NCI-H510A (cell line): ENCODE measurements around the gene ATG10.
A peak's percentile ranks its signal among the peaks of the same experiment; 100 is the strongest.

Source experiments
- DNase-seq: peaks from one replicate; lab custom pipeline; 2025; lab: John Stamatoyannopoulos, UW

Gene ATG10

GRCh38 chr5:82165740-82166530 lies 194.1 kb downstream of the ATG10 start:
- DNase-seq = peak; percentile 58

- DNase-seq = no peak
These were observed 195.6 kb downstream of the ATG10 start for GRCh38 chr5:82167372-82167935.

GRCh38 chr5:82168294-82168693 lies 196.5 kb downstream of the ATG10 start:
- DNase-seq = no peak

GRCh38 chr5:82169892-82170291 lies 198.1 kb downstream of the ATG10 start:
- DNase-seq = no peak

- DNase-seq = no peak
These were observed 202.5 kb downstream of the ATG10 start for GRCh38 chr5:82174128-82174918.

- no peak for DNase-seq
These were observed 203.0 kb downstream of the ATG10 start for GRCh38 chr5:82174919-82175219.

- DNase-seq = no peak
These were observed 204.4 kb downstream of the ATG10 start for GRCh38 chr5:82176115-82176814.

GRCh38 chr5:82178378-82178777 lies 206.6 kb downstream of the ATG10 start:
- DNase-seq = no peak

GRCh38 chr5:82182662-82183061 lies 210.8 kb downstream of the ATG10 start:
- DNase-seq = no peak

GRCh38 chr5:82183828-82184227 lies 212.0 kb downstream of the ATG10 start:
- no peak for DNase-seq

- no peak for DNase-seq
These were observed 214.0 kb downstream of the ATG10 start for GRCh38 chr5:82185851-82186250.

GRCh38 chr5:82197550-82197949 lies 225.7 kb downstream of the ATG10 start:
- DNase-seq = no peak

- no peak for DNase-seq
These were observed 232.7 kb downstream of the ATG10 start for GRCh38 chr5:82204567-82204966.

GRCh38 chr5:82205005-82205404 lies 233.2 kb downstream of the ATG10 start:
- no peak for DNase-seq

GRCh38 chr5:82208371-82208770 lies 236.5 kb downstream of the ATG10 start:
- DNase-seq = no peak

GRCh38 chr5:82211855-82212572 lies 240.2 kb downstream of the ATG10 start:
- no peak for DNase-seq

GRCh38 chr5:82217917-82218316 lies 246.1 kb downstream of the ATG10 start:
- DNase-seq = no peak

GRCh38 chr5:82218374-82219156 lies 246.7 kb downstream of the ATG10 start:
- no peak for DNase-seq

GRCh38 chr5:82221020-82221419 lies 249.2 kb downstream of the ATG10 start:
- DNase-seq = no peak

GRCh38 chr5:82222597-82223574 lies 251.1 kb downstream of the ATG10 start:
- DNase-seq = no peak
